Caco-2 (cell line): ENCODE results near the gene DLG2. TPM values are rescaled to one million over a fixed set of nuclear protein-coding genes. Genes with fewer than 3 reads are reported as not detected.

ENCODE experiments used
- BruUV-seq: library from RNA; stranded (reverse); fragments of 400-500 nt; replicated peaks from 2 replicates; lab custom pipeline; 2021; lab: Mats Ljungman, UMichigan
- CTCF ChIA-PET: fragments of 300-600 bp; sonication (Branson Sonifier 250); formaldehyde crosslinking; loops from one replicate; lab custom pipeline; 2022; ENCODE audit warnings: antibody characterized with exemption; lab: Charles Lee
- POLR2A ChIA-PET: fragments of 300-600 bp; sonication (Branson Sonifier 250); formaldehyde crosslinking; loops from one replicate; lab custom pipeline; 2022; ENCODE audit warnings: antibody characterized with exemption; lab: Charles Lee
- DNase-seq, 2 experiments: peaks; one replicate each; pipeline versions ENCODE4 v3.0.0 to v3.0.0-alpha.2; 2020 to 2022
- H3K27me3 ChIP-seq: replicated peaks from 2 replicates; pipeline ENCODE4 v1.6.0; 2011; ENCODE audit warnings: low read length; ENCODE audit not compliant: control insufficient read depth, insufficient read depth
- H3K36me3 ChIP-seq: 2 replicates; pipeline ENCODE4 v1.5.1; 2011; ENCODE audit warnings: low read length; ENCODE audit not compliant: control insufficient read depth, insufficient read depth
- H3K4me1 ChIP-seq: fragments of 250-450 bp; sonication (Bioruptor Pico); 2 replicates; pipeline ENCODE4 v1.5.1; 2020; ENCODE audit warnings: mild to moderate bottlenecking
- H3K4me3 ChIP-seq: 2 replicates; pipeline ENCODE4 v1.5.1; 2011; ENCODE audit warnings: low read depth, mild to moderate bottlenecking, control low read depth, low read length
- H3K9me3 ChIP-seq: fragments of 250-450 bp; sonication (Bioruptor Pico); 2 replicates; pipeline ENCODE4 v1.5.1; 2020; ENCODE audit warnings: mild to moderate bottlenecking, moderate library complexity
- H3K27ac Mint-ChIP-seq: one replicate; pipeline ENCODE4 v1.8.0; 2022; ENCODE audit warnings: mixed read lengths; ENCODE audit not compliant: unreplicated experiment
- H3K27me3 Mint-ChIP-seq: one replicate; pipeline ENCODE4 v1.8.0; 2022; ENCODE audit warnings: mixed read lengths; ENCODE audit not compliant: insufficient read depth, unreplicated experiment
- H3K36me3 Mint-ChIP-seq: one replicate; pipeline ENCODE4 v1.8.0; 2022; ENCODE audit warnings: mild to moderate bottlenecking, mixed read lengths; ENCODE audit not compliant: insufficient read depth, unreplicated experiment
- H3K4me1 Mint-ChIP-seq: one replicate; pipeline ENCODE4 v1.8.0; 2022; ENCODE audit warnings: low read depth, mixed read lengths; ENCODE audit not compliant: unreplicated experiment
- H3K4me3 Mint-ChIP-seq: one replicate; pipeline ENCODE4 v1.8.0; 2022; ENCODE audit warnings: mild to moderate bottlenecking, moderate library complexity, mixed read lengths; ENCODE audit not compliant: unreplicated experiment
- H3K9me3 Mint-ChIP-seq: one replicate; pipeline ENCODE4 v1.8.0; 2022; ENCODE audit warnings: mixed read lengths; ENCODE audit not compliant: unreplicated experiment
- CTCF ChIP-seq, 2 experiments: fragments of 200-600 bp in 1 of 2; IDR thresholded peaks; 1 replicate in 1 of 2; 2 replicates in 1 of 2; pipeline versions ENCODE4 v1.5.1 to v1.8.0; 2011 to 2022; ENCODE audit warnings: antibody characterized with exemption in 1 of 2, control low read depth in 1 of 2, inconsistent platforms in 1 of 2, low read depth in 1 of 2, low read length in 1 of 2, mild to moderate bottlenecking in 1 of 2, moderate library complexity in 1 of 2; ENCODE audit not compliant: insufficient read depth in 1 of 2, severe bottlenecking in 1 of 2, unreplicated experiment in 1 of 2
- intact Hi-C: fragments of 100-400 bp; cut with micrococcal nuclease; formaldehyde crosslinking; loops from one replicate; pipeline ENCODE4 v1.10.0; 2022; ENCODE audit not compliant: unreplicated experiment
- total RNA-seq: library from RNA; stranded (reverse); gene quantifications from 2 replicates; pipeline ENCODE4 v1.2.3, GENCODE V29; 2022

Gene DLG2
- total RNA-seq, 1 experiment from 2014 or later = 21.6 TPM

- no peaks in the 10 kb centered on the region for H3K36me3 ChIP-seq
- POLR2A ChIA-PET = no interaction called here
- TF ChIP-seq CTCF (IDR thresholded peaks at IDR 0.05; ENCODE audit: insufficient read depth in 1 of 2, low read depth in 1 of 2, low read length in 1 of 2, severe bottlenecking in 1 of 2, unreplicated experiment in 1 of 2) = no peak
- Mint-ChIP-seq H3K4me3 (no peak overlapping the region), H3K27ac (no peak overlapping the region), H3K27me3 (no peaks in the 10 kb centered on the region), H3K36me3 (no peaks in the 10 kb centered on the region), H3K4me1 (no peaks in the 10 kb centered on the region), H3K9me3 (peaks cover 3% of the 10 kb centered on the region)
- H3K27me3 ChIP-seq = no peaks in the 10 kb centered on the region
- no peaks in the 10 kb centered on the region for H3K4me1 ChIP-seq
- 0 out of 2 replicates have a peak, but pooled peaks cover 3% of the 10 kb centered on the region for H3K9me3 ChIP-seq
- no TSS peak for BruUV-seq
- intact Hi-C loops = no loop called here
- no peak overlapping the region for H3K4me3 ChIP-seq
- CTCF ChIA-PET = interaction anchor here (0.6 kb wide), 1 partner anchor 1215 kb away, joined by 3 read pairs; no protein-coding TSS in a partner anchor
- no peak for DNase-seq
Observed at GRCh38 chr11:85540181-85540580, 87.0 kb downstream of the DLG2 start.

- no peaks in the 10 kb centered on the region for H3K27me3 Mint-ChIP-seq
- H3K4me1 Mint-ChIP-seq = no peaks in the 10 kb centered on the region
- DNase-seq = no peak
- no peak overlapping the region for H3K4me3 Mint-ChIP-seq
- intact Hi-C loops = no loop called here
- Histone ChIP-seq H3K27me3 (no peaks in the 10 kb centered on the region), H3K4me1 (no peaks in the 10 kb centered on the region), H3K4me3 (no peak overlapping the region), H3K9me3 (0 out of 2 replicates have a peak, but pooled peaks cover 3% of the 10 kb centered on the region), H3K36me3 (no peaks in the 10 kb centered on the region)
- CTCF ChIA-PET = interaction anchor here (0.6 kb wide), 1 partner anchor 1216 kb away, joined by 3 read pairs; no protein-coding TSS in a partner anchor
- POLR2A ChIA-PET = no interaction called here
- BruUV-seq = no TSS peak
- no peak for TF ChIP-seq CTCF (IDR thresholded peaks at IDR 0.05; ENCODE audit: insufficient read depth in 1 of 2, low read depth in 1 of 2, low read length in 1 of 2, severe bottlenecking in 1 of 2, unreplicated experiment in 1 of 2)
- no peaks in the 10 kb centered on the region for H3K36me3 Mint-ChIP-seq
- no peak overlapping the region for H3K27ac Mint-ChIP-seq
- peaks cover 7% of the 10 kb centered on the region for H3K9me3 Mint-ChIP-seq
Observed at GRCh38 chr11:85539740-85540139, 87.4 kb downstream of the DLG2 start.

GRCh38 chr11:85539029-85539689 lies 88.0 kb downstream of the DLG2 start:
- H3K4me3 Mint-ChIP-seq = no peak overlapping the region
- no peak for TF ChIP-seq CTCF (IDR thresholded peaks at IDR 0.05; ENCODE audit: insufficient read depth in 1 of 2, low read depth in 1 of 2, low read length in 1 of 2, severe bottlenecking in 1 of 2, unreplicated experiment in 1 of 2)
- intact Hi-C loops = no loop called here
- H3K27ac Mint-ChIP-seq = no peak overlapping the region
- CTCF ChIA-PET = no interaction called here
- H3K27me3 Mint-ChIP-seq = no peaks in the 10 kb centered on the region
- Histone ChIP-seq H3K4me1 (no peaks in the 10 kb centered on the region), H3K27me3 (no peaks in the 10 kb centered on the region), H3K4me3 (no peak overlapping the region), H3K36me3 (no peaks in the 10 kb centered on the region), H3K9me3 (0 out of 2 replicates have a peak, but pooled peaks cover 3% of the 10 kb centered on the region)
- POLR2A ChIA-PET = no interaction called here
- no TSS peak for BruUV-seq
- H3K9me3 Mint-ChIP-seq = peaks cover 10% of the 10 kb centered on the region
- no peaks in the 10 kb centered on the region for H3K4me1 Mint-ChIP-seq
- H3K36me3 Mint-ChIP-seq = no peaks in the 10 kb centered on the region
- no peak for DNase-seq
